NK-92 treated with Interleukin-12 subunit alpha and Interleukin-12 subunit beta, amount 100 ng/mL, for 24 hours (cell line): ENCODE data around the gene BRI3BP.
"Not testable (repeated sequence)": the region's sequence is repeated elsewhere in the genome, so short reads cannot be mapped to it uniquely, and the experiment has no call there.

Experiments used
- DNase-seq: peaks from one replicate; lab custom pipeline; 2025; lab: John Stamatoyannopoulos, UW

BRI3BP gene

DNA sequence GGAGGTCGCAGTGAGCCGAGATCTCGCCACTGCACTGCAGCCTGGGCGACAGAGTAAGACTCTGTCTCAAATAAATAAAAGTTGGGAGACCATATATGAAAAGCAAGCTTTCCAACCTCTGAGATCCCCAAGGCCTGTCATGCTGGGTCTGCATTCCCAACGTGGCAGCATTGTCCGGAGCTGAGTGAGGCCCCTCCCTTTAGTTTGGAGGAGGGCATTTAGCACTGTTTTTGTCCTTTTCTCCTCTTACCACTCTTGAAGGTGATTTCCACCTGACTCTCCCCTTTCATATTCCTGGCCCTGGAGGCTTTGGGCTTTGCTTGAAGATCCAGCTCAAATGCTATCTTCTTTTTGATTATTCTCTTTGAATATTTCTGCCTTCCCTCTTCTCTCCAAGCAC is 74.9 kb downstream of the BRI3BP start:
- DNase-seq, result no peak

DNA sequence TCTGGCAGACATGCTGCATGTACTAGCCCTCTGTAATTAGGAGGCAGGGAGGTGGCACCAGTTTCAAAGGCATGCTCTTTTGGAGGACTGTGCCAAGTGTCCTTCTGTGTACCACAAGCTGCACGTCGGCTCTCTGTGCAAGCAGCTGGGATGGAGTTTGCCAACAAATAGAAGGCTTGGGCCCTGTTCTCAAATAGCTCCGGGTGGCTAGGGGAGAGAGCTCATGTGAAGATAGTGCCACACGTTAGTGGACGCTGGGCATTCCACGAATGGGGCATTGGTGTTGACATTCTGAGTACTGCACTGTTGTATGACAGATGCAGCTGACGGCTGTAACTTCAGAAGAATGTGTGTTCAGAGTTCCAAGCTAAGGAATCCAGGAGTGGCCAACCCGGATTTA is 76.2 kb downstream of the BRI3BP start:
- DNase-seq, result no peak

GRCh38 chr12:125070112-125070511 is 76.7 kb downstream of the BRI3BP start:
- DNase-seq, result no peak

DNA sequence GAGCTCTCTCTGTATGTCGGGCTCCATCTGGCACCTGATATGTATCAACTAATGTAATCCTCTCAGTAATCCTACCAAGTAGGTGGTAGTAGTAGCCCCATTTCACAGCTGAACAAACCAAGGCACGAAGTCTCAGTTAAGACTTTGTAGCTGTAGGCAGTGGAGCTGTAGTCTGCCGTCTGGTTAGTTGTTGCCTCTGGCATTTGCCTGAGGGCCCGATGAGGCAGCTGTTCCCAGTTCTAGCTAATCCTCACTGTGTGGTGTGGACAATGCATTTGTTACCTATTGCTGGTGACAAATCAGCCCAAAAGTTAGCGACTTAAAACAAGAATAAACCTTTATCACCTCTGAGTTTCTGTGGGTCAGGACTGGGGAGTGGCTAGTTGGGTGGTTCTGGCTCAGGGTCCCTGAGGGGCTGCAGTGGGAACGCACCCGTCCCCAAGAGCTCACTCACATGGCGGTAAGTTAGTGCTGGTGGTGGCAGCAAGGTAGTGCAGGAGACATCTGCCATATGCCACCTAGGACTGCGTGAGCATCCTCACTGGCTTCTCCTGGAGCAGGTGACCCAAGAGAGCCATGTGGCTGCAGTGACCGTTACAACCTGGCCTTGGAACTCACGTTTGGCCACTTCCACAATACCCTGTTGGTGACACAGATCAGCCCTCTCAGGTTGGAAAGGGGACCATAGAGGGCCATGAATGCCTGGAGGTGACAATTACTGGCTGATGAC is 77.4 kb downstream of the BRI3BP start:
- DNase-seq, result no peak

DNA sequence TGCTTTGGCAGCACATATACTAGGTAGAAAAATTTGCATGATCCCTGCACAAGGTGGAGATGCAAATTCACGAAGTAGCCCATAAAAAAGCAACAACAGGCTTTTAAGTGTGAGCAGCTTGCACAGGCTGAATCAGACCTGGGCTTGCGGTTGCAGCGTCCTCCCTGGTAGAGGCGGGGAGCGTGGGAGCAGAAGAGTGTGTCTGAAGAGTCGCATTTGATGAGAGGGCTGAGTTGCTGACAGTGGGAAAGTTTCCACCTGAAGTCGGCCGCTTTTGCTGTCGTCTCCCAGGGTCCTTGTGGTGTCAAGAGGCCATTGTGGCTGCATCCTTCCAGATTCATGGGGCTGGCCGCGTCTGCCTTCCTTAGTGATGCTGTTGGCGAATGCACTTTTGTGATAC is 78.0 kb downstream of the BRI3BP start:
- no peak for DNase-seq

GRCh38 chr12:125072496-125072895 is 79.1 kb downstream of the BRI3BP start:
- DNase-seq, result no peak

GRCh38 chr12:125074294-125074693 is 80.8 kb downstream of the BRI3BP start:
- not testable (repeated sequence) for DNase-seq

DNA sequence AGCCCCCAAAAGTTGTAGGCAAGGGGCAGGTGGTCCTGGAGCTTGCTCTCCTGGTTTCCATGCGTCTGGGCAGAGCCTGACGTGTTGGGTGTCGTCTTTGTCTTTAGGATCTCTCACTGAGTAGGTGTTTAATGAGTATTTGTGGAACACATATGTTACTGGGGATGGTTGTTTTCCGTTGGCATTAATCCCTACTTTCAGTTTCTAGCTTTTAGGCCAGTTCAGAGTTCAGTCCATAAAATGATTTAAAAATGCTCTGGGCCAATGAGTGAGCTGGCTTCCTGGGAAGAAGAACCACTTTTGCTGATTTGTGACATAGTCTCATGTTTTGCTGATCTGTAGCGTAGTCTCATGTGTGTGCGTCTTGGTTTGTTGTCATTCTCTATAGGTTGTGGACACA is 82.7 kb downstream of the BRI3BP start:
- DNase-seq, result no peak

GRCh38 chr12:125079084-125079483 is 85.6 kb downstream of the BRI3BP start:
- no peak for DNase-seq

- no peak for DNase-seq
Measured at GRCh38 chr12:125079648-125080645, 86.5 kb downstream of the BRI3BP start.
